Stimulated activated CD4-positive, alpha-beta T cell treated with anti-CD3 and anti-CD28 coated beads, Interleukin-1b, Interleukin-23, amount 100 ng/mL, for 48 hours (primary cell): ENCODE results near the gene PPP1R13B.

Experiments
- DNase-seq: peaks from one replicate; pipeline ENCODE4 v3.0.0-alpha.2; 2020

The PPP1R13B gene

DNA sequence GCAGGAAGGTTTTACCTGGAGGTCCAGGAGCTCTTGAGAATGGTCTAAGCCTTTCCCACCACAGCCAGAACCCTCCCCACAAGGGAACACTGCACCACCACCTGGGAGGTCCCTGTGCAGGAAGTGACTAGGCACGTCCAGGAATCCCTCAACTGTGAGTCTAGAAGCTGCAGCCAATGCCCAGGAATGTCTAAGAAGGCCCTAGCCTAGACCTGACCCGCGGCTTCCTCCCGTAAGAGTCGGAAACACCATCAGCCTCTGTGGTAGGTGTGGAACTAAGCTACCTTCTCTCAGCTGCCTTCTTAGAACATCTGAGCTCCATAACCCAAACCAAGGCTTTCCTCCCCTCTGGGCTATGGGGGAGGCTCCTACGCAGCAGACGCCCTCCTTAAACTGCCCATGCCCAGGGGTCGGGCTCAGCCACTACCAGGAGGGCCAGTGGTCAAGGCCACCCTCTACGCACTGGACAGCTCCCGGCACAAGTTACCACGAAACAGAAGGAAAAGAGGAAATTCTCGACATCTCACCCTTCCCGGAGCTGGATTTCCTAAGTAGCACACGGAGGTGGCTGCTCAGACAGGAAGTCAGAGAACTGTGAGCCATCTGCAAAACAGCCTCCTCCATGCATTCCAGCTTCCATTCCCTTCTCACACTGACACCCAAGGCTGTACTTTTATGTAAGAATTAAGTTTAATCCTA is 106.2 kb downstream of the PPP1R13B start:
- no peak for DNase-seq

DNA sequence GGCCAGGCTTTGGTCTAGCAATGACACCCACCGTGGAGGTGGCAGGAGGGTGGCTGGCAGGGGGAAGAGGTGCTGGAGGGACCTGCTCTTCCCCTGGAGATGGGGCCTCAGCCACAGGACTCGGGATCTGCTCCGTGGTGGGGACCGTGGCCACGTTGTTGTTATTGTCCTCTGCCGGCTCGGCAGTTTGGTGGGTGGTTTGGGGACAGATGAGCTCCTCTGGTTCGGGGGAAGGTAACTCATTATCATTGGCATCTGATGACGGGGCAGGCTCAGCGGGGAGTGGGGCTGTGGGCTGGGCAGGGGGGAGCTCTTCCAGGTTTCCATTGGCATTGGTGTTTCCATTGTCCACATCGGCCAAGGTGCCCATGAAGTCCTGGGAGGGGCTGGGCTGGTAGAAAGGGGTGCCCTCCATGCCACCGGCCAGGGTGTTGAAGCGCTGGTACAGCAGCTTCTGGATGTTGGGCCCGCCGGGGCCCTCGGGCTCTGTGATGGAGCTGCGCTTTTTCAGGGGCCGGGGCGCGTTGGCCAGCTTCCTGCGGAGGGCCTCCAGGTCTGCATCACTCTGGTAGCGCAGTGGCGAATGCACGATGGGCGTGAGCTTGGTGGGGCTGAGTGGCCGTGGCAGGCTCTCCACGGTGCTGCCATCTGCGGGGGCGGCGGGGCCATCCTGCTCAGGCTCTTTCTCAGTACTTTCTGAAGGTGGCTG is 107.4 kb downstream of the PPP1R13B start:
- DNase-seq = no peak

- no peak for DNase-seq
Observed at GRCh38 chr14:103739466-103739792, 107.9 kb downstream of the PPP1R13B start.

- DNase-seq = no peak
Observed at GRCh38 chr14:103738701-103739451, 108.5 kb downstream of the PPP1R13B start.

DNA sequence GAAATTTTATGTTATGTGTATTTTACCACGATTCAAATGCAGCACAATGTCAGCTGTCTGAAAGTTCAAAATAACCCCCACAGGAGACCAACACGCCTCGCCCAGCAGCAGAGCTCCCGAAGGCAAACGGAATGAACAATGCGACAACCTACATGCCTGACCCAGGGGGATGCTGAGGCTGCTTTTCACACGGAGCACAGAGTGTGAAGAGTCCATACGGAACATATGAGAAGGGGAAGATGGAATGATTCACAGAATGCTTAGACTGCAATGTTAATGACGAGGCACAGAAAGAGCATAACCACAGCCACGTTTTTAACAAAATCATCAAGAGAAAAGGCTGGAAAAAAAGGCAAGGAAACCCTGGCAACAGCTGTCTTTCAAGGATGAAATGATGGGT is 109.2 kb downstream of the PPP1R13B start:
- no peak for DNase-seq

DNA sequence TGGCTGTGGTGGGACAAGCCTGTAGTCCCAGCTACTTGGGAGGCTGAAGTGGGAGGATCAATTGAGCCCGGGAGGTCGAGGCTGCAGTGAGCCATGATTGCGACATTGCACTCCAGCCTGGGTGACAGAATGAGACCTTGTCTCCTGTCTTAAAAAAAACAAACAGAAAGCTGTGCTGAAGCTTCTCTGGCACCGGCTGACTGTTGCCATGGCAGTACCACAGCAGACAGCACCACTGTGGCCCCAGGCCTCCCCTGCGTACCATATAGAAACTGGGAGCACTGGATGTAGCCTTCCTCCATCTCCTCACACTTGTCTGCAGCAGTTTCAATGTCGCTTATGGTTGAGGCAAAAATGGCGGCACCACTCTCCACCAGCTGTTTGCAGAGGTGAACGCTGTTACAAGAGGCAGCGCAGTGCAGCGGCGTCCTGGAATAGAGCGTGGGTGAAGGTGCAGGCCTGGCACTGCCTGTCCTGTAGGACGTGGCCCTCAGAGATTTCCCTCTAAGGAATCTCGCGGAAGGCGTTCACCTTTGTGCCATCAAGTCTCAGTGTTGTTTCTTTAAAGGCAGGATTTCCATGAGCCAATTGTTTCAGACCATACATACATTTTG is 109.8 kb downstream of the PPP1R13B start:
- no peak for DNase-seq

GRCh38 chr14:103736546-103737431 is 110.6 kb downstream of the PPP1R13B start:
- DNase-seq = no peak

- DNase-seq = no peak
Observed at GRCh38 chr14:103735815-103736545, 111.4 kb downstream of the PPP1R13B start.

GRCh38 chr14:103735439-103735814 is 111.9 kb downstream of the PPP1R13B start:
- no peak for DNase-seq

- DNase-seq = no peak
Observed at GRCh38 chr14:103735022-103735421, 112.4 kb downstream of the PPP1R13B start.

DNA sequence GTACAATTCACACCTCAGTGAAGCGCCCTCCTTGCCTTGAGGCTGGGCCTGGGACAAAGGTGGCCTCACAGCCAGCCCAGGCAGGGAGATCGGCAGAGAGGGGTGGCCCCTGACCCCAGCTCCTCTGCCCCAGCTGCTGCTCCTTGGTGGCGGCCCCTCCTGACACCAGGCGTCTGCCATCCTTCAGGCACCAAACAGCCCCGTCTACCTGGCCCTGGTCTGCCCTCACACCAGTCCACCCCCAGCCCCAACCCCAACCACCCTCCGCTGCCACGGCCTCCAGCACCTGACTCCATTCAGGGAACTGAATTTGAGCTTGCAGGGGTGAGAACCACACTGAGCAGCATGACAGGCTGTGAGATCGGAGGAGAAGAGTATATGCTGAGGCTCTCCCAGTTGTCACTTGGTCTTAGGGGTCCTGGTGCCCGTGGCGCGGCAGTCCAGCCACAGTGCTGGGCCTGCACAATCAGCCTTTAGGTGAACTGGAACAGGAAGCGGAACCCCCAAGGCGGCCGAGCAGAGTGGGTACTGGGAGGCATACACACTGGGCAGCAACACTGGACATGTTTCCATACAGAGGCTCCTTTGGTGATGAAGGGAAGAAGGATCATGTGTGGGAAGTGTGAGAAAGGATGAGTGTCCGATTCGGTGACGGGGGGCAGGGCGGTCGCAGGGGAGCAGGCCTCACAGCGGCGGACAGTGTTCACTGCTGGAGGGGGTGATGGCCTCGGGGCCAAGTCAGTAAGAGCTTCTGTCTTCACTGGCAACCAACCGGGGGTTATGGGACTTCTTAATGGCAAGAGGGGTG is 113.1 kb downstream of the PPP1R13B start:
- DNase-seq = no peak

GRCh38 chr14:103733651-103734050 is 113.7 kb downstream of the PPP1R13B start:
- no peak for DNase-seq

- no peak for DNase-seq
Observed at GRCh38 chr14:103732868-103733620, 114.3 kb downstream of the PPP1R13B start.

GRCh38 chr14:103731916-103732867 is 115.2 kb downstream of the PPP1R13B start:
- no peak for DNase-seq

DNA sequence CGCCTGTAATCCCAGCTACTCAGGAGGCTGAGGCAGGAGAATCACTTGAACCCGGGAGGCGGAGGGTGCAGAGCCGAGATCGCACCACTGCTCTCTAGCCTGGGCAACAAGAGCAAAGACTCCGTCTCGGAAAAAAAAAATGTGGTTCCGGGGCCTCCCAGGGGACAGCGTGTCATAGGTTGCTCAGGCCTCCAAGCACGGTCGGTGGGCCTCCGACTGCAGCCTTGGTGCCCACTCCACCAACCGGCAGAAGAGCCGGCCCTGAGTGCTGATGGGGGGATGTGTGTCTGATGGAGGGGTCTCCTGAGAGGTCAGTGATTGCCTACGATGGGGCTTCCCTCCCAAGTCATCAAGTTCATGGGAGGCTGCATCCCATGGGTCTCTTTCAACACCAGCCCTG is 115.9 kb downstream of the PPP1R13B start:
- no peak for DNase-seq

GRCh38 chr14:103730490-103731035 is 116.8 kb downstream of the PPP1R13B start:
- no peak for DNase-seq

- DNase-seq = no peak
Observed at GRCh38 chr14:103729496-103730448, 117.6 kb downstream of the PPP1R13B start.
